Measurements from ENCODE around the gene SMIM35. TPM values are rescaled to one million over a fixed set of nuclear protein-coding genes. Genes with fewer than 3 reads are reported as not detected.
"Not testable (repeated sequence)": the region's sequence is repeated elsewhere in the genome, so short reads cannot be mapped to it uniquely, and the experiment has no call there.

Gene SMIM35
- polyA plus RNA-seq, 1 donor = 0.76 TPM

- DNase-seq = no peak
Measured at GRCh38 chr11:118078911-118079411, 7.8 kb downstream of the SMIM35 start.

GRCh38 chr11:118076754-118077281, 9.9 kb downstream of the SMIM35 start, which contains the start of gene TMPRSS4:
TMPRSS4 (plus strand) TSS chr11:118077078; CDS start chr11:118077303, 225 bp downstream.
- DNase-seq = no peak

- no peak for DNase-seq
Measured at GRCh38 chr11:118074785-118075184, 12.0 kb downstream of the SMIM35 start.

- DNase-seq = no peak
Measured at GRCh38 chr11:118074091-118074685, 12.6 kb downstream of the SMIM35 start.

- DNase-seq = no peak
Measured at GRCh38 chr11:118073554-118073953, 13.2 kb downstream of the SMIM35 start.

GRCh38 chr11:118071416-118072030, 15.2 kb downstream of the SMIM35 start:
- no peak for DNase-seq

- DNase-seq = no peak
Measured at GRCh38 chr11:118068945-118069612, 17.7 kb downstream of the SMIM35 start.

GRCh38 chr11:118068206-118068944, 18.4 kb downstream of the SMIM35 start:
- DNase-seq = no peak

GRCh38 chr11:118067006-118067405, 19.8 kb downstream of the SMIM35 start:
- DNase-seq = no peak

GRCh38 chr11:118065384-118065783, 21.4 kb downstream of the SMIM35 start:
- DNase-seq = no peak

- DNase-seq = no peak
Measured at GRCh38 chr11:118064956-118065355, 21.8 kb downstream of the SMIM35 start.

- not testable (repeated sequence) for DNase-seq
Measured at GRCh38 chr11:118062631-118063030, 24.1 kb downstream of the SMIM35 start.

GRCh38 chr11:118062181-118062580, 24.6 kb downstream of the SMIM35 start:
- not testable (repeated sequence) for DNase-seq

- DNase-seq = no peak
Measured at GRCh38 chr11:118061586-118062125, 25.1 kb downstream of the SMIM35 start.

- no peak for DNase-seq
Measured at GRCh38 chr11:118060869-118061268, 25.9 kb downstream of the SMIM35 start.

GRCh38 chr11:118060081-118060661, 26.6 kb downstream of the SMIM35 start:
- DNase-seq = no peak

- DNase-seq = no peak
Measured at GRCh38 chr11:118059246-118059940, 27.4 kb downstream of the SMIM35 start.

GRCh38 chr11:118058311-118059245, 28.2 kb downstream of the SMIM35 start:
- DNase-seq = no peak

- no peak for DNase-seq
Measured at GRCh38 chr11:118057251-118058145, 29.3 kb downstream of the SMIM35 start.

Data from hindlimb muscle (tissue), 1 donor.